ENCODE results near the gene MAP3K13.
"Not testable (repeated sequence)": the region's sequence is repeated elsewhere in the genome, so short reads cannot be mapped to it uniquely, and the experiment has no call there.

MAP3K13 gene

GRCh38 chr3:185399737-185400667 is 37.1 kb downstream of the MAP3K13 start:
- DNase-seq (ENCODE audit: low read depth in 2 of 2): no peak

GRCh38 chr3:185400866-185401265 is 37.9 kb downstream of the MAP3K13 start:
- no peak for DNase-seq (ENCODE audit: low read depth in 2 of 2)

GRCh38 chr3:185401319-185401955 is 38.5 kb downstream of the MAP3K13 start:
- peak; percentile 10 to 20 for DNase-seq (ENCODE audit: low read depth in 2 of 2)

DNA sequence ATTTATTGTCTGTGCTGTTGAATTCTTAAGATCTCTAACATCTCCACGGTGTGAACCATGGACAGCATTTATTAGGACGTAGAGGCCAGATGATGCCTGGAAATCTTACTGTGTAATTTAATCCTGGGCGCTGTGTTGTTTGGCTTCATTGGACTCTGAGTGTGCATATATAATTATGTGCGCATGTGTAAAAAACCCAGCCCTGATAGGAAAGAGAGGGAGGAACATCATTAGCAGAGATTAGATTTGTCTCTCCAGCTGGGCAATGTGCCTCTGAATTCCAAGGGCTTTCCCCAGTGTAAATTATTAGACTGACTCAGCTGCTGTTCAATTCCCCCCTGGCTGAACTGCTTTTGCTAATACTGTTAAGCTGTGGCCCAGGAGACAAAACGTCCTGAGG is 39.6 kb downstream of the MAP3K13 start:
- peak; percentile 29 to 31 for DNase-seq (ENCODE audit: low read depth in 2 of 2)

DNA sequence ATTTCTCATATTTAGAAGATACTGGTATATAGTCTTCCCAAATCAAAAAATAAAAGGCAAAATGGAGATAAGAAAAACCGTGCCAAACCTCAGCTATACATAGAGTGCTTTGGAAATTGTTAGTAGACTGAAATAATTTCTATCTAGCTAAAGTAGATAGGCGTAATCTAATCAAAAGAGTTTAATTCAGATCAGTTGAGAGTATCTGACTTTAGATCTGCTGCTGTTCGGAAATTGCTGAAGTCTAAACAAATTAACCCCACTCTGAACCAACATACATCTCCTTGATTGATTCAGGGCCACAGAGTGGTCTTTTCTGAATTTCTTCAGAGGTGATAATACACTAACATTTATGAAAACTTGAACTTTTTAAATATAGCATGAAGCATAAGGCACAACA is 40.1 kb downstream of the MAP3K13 start:
- no peak for DNase-seq (ENCODE audit: low read depth in 2 of 2)

DNA sequence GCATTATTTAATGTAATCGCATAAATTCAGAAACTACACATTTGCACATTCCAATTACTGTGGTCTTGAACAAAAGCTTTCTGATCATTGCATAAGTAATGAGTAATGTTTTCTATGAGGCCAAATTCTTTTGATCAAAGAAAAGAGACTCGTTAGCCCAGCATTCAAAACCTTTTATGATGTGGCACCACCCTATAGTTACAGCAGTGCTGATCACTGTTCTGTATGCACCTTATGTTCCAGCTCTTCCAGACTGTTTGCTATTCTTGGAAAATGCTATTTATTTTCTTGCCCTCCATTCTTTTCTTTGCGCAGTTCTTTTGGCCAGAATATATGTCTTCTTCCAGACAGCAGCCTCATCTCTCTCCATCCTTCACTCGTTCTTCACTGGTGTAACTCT is 42.3 kb downstream of the MAP3K13 start:
- DNase-seq (ENCODE audit: low read depth in 2 of 2): no peak

GRCh38 chr3:185405664-185406063 is 42.7 kb downstream of the MAP3K13 start:
- no peak for DNase-seq (ENCODE audit: low read depth in 2 of 2)

DNA sequence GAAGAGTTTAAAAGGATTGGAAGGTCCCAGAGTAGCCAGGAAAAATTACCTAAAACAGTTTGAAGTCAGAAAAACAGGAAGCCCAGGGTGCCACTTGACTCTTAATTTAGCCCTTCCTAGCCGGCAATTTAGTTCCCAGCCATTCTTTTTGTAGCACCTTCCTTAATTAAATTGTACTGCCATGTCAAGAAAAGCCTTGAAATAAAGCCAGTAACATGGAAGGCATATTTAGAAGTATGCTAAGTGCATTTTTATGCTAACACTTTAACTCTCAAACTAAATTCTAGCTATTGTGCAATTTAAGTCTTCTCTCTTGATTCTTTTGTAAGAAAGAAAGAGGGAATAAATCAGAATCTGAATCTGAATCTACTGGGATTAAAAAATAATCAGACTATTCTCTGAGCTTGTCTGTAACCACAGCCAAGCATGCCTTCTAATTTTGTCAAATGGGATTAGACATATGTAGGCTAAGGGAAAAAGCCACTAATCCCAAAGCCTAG is 43.2 kb downstream of the MAP3K13 start:
- no peak for DNase-seq (ENCODE audit: low read depth in 2 of 2)

DNA sequence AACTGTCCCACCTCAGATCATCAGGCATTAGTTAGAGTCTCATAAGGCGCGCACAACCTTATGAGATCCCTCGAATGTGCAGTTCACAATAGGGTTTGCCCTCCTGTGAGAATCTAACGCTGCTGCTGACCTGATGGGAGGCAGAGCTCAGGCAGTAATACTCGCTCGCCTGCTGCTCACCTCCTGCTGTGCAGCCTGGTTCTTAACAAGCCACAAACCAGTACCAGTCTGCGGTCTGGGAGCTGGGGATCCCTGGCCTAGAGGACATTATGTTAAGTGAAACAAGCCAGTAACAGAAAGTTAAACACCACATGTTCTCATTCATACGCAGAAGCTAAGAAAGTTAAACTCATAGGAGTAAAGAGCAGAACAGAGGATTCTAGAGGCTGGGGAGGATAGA is 47.0 kb downstream of the MAP3K13 start:
- no peak for DNase-seq (ENCODE audit: low read depth in 2 of 2)

DNA sequence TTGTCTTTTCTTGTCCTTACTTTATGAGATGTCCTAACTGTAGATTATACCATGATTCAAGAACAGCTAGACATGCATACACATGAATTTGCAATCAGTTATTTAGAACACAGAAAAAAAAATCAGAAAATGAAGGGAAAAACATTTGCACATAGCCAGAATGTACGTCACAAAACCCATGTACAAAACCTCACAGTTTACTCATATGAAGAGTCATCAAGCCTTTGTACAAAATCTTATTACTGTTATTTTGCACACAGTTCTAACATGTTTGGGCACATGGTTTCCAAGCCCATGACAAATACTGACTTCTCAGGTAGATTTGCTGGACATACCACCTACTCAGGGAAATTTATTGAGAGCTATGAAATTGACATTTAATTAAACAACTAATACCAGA is 48.2 kb downstream of the MAP3K13 start:
- DNase-seq (ENCODE audit: low read depth in 2 of 2): no peak

DNA sequence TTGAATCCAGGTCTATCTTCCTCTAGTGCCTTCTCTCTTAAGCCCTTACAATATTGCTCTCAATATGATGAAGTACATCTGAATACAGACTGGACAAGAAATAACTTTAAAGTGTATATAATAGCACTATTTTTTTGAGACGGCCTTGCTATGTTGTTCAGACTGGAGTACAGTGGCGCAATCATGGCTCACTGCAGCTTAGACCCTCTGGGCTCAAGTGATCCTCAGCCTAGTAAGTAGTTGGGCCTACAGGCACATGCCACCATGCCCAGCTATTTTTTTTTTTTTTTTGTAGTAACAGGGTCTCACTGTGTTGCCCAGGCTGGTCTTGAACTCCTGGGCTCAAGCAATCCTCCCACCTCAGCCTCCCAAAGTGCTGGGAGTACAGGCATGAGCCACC is 53.6 kb downstream of the MAP3K13 start:
- no peak for DNase-seq (ENCODE audit: low read depth in 2 of 2)

- not testable (repeated sequence) for DNase-seq (ENCODE audit: low read depth in 2 of 2)
Observed at GRCh38 chr3:185418561-185418977, 55.6 kb downstream of the MAP3K13 start.

- no peak for DNase-seq (ENCODE audit: low read depth in 2 of 2)
Observed at GRCh38 chr3:185420762-185421161, 57.8 kb downstream of the MAP3K13 start.

DNA sequence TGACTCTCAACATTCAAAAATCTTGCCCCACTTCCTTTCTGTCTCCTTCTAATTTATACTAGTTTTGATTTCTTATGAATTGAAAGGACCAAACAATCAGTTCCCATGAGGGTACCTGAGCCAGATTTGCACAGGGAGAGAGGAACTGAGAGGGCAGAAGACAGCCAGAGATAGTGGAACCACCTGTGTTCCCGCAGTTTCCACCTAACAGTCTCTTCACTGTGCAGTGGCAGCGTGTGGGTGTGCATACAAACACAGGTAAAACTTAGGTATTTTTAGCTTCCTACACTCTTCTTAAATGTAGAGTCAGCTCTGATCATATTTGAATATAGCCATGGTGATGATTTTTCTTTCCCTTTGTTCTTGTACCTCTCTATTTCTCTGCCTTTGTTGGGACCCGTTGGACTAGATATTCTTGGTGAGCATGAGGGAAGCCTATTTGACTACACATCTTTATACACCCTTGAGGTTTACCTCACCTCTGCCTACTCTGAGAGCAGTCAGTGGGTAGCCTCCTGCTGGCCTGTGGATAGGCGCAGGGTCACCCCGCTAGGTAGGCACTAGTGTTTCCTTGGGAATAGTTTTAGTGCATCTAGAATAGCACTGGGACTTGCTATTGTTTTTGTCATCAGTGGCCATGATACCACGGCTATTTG is 58.8 kb downstream of the MAP3K13 start:
- DNase-seq (ENCODE audit: low read depth in 2 of 2): no peak

DNA sequence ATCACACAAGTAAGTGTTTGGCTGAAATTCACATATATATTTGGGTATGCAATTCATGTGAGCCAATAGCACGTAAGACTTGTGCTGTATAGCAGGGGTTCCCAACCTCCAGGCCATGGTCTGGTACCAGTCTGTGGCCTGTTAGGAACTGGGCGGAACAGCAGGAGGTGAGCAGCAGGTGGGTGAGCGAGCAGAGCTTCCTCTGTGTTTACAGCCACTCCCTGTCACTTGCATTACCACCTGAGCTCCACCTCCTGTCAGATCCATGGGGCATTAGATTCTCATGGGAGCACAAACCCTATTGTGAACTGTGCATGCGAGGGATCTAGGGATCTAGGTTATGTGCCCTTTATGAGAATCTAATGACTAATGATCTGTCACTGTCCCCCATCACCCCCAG is 59.7 kb downstream of the MAP3K13 start:
- no peak for DNase-seq (ENCODE audit: low read depth in 2 of 2)

GRCh38 chr3:185423178-185423577 is 60.2 kb downstream of the MAP3K13 start:
- no peak for DNase-seq (ENCODE audit: low read depth in 2 of 2)

GRCh38 chr3:185424435-185424834 is 61.5 kb downstream of the MAP3K13 start:
- DNase-seq (ENCODE audit: low read depth in 2 of 2): no peak

DNA sequence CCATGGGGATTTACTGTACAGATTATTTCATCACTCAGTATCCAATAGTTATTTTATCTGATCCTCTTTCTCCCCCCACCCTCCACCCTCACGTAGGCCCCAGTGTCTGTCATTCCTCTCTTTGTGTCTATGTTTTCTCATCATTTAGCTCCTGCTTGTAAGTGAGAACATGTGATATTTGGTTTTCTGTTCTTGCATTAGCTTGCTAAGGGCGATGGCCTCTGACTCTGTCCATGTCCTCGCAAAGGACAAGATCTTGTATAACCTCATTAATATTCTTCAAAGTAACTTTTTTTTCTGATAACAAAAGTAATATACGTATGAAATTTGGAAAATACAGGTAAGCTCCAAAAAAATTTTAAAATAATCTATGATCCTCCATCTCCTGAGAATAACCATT is 67.4 kb downstream of the MAP3K13 start:
- DNase-seq (ENCODE audit: low read depth in 2 of 2): no peak

GRCh38 chr3:185439745-185440466 is 77.0 kb downstream of the MAP3K13 start:
- DNase-seq (ENCODE audit: low read depth in 2 of 2): no peak

DNA sequence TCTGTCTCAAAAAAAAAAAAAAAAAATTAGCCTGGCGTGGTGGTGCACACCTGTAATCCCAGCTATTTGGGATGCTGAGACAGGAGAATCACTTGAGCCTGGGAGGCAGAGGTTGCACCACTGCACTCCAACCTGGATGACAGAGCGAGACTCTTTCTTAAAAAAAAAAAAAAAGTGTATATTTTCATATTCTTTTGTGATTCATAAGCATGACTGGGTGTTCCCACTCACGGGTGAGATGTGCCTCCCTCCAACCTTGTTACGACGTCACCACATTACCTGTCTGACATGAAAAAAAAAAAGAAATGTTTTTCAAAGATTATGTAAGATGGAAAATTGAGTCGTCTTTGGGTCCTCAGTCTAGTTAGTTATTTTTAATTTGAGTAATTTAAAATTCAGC is 79.1 kb downstream of the MAP3K13 start:
- no peak for DNase-seq (ENCODE audit: low read depth in 2 of 2)

DNA sequence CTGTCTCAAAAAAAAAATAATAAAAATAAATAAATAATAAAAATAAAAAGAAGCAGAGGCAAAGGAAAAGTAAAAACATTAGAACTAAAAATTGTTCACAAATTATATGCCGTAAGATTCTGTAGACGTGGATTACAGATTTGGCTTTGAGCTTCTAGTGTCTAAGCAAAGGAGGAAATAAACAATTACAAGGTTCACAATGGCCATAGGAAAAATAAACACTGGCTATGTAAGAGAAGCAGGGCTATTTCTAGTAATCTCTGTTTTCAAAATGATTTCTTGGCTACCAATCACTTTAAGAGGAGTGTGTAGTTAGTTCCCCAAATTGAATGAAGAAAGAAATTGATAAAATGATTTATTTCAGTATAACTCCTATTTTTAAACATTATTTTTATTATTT is 81.4 kb downstream of the MAP3K13 start:
- no peak for DNase-seq (ENCODE audit: low read depth in 2 of 2)

GRCh38 chr3:185448107-185448506 is 85.2 kb downstream of the MAP3K13 start:
- no peak for DNase-seq (ENCODE audit: low read depth in 2 of 2)
